Suprapubic skin (tissue), 4 donors: ENCODE measurements around the gene CPNE4.

Source experiments
- EP300 ChIP-seq: sonication (generic); formaldehyde crosslinking; IDR thresholded peaks from one replicate; pipeline ENCODE4 v1.6.1; 2017; ENCODE audit warnings: antibody characterized with exemption
- POLR2A ChIP-seq, 2 donors: fragments of 450-650 bp; IDR thresholded peaks; one replicate each; pipeline ENCODE4 v1.6.1; 2017; ENCODE audit warnings: antibody characterized with exemption in 2 of 2, mild to moderate bottlenecking in 2 of 2, moderate library complexity in 2 of 2
- POLR2AphosphoS5 ChIP-seq, 3 donors: sonication (generic); formaldehyde crosslinking; IDR thresholded peaks; one replicate each; pipeline ENCODE4 v1.6.1; 2017; ENCODE audit warnings: antibody characterized with exemption in 3 of 3
- TF ChIP-seq, protein P1 (sequence below), 2 donors: fragments of 200-600 bp in 1 of 2; fragments of 450-650 bp in 1 of 2; sonication (generic) in 1 of 2; IDR thresholded peaks; one replicate each; pipeline ENCODE4 v1.5.1; 2016 to 2019; ENCODE audit warnings: antibody characterized with exemption in 2 of 2, mild to moderate bottlenecking in 1 of 2, moderate library complexity in 1 of 2

DNA sequence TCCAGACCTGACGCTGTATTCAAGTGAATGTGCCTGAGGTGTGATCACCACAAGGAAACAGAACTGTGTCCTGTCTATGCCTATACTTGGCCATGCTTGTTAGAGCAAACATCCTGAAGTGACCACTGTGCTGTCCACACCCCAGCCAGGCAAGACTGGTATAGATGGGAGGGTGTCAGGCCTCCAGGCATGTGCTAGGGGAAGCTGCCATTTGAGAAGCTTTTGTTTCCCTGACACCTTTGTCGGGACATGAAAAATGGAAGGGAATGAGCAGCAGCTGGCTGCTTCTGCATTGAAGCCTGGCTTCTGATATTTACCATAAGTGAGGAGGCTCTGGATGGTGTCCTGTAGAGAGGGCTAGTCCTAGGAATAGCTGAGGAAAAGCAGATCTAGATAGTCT lies 106.2 kb downstream of the CPNE4 start:
- TF ChIP-seq POLR2A (IDR thresholded peaks at IDR 0.05) (no peak), POLR2AphosphoS5 (IDR thresholded peaks at IDR 0.05) (no peak), EP300 (no peak)
- TF ChIP-seq, protein P1, sequence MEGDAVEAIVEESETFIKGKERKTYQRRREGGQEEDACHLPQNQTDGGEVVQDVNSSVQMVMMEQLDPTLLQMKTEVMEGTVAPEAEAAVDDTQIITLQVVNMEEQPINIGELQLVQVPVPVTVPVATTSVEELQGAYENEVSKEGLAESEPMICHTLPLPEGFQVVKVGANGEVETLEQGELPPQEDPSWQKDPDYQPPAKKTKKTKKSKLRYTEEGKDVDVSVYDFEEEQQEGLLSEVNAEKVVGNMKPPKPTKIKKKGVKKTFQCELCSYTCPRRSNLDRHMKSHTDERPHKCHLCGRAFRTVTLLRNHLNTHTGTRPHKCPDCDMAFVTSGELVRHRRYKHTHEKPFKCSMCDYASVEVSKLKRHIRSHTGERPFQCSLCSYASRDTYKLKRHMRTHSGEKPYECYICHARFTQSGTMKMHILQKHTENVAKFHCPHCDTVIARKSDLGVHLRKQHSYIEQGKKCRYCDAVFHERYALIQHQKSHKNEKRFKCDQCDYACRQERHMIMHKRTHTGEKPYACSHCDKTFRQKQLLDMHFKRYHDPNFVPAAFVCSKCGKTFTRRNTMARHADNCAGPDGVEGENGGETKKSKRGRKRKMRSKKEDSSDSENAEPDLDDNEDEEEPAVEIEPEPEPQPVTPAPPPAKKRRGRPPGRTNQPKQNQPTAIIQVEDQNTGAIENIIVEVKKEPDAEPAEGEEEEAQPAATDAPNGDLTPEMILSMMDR (IDR thresholded peaks at IDR 0.05): no peak
